ENCODE measurements around the gene UBL5.
"Not testable (repeated sequence)": the region's sequence is repeated elsewhere in the genome, so short reads cannot be mapped to it uniquely, and the experiment has no call there.

UBL5 gene

DNA sequence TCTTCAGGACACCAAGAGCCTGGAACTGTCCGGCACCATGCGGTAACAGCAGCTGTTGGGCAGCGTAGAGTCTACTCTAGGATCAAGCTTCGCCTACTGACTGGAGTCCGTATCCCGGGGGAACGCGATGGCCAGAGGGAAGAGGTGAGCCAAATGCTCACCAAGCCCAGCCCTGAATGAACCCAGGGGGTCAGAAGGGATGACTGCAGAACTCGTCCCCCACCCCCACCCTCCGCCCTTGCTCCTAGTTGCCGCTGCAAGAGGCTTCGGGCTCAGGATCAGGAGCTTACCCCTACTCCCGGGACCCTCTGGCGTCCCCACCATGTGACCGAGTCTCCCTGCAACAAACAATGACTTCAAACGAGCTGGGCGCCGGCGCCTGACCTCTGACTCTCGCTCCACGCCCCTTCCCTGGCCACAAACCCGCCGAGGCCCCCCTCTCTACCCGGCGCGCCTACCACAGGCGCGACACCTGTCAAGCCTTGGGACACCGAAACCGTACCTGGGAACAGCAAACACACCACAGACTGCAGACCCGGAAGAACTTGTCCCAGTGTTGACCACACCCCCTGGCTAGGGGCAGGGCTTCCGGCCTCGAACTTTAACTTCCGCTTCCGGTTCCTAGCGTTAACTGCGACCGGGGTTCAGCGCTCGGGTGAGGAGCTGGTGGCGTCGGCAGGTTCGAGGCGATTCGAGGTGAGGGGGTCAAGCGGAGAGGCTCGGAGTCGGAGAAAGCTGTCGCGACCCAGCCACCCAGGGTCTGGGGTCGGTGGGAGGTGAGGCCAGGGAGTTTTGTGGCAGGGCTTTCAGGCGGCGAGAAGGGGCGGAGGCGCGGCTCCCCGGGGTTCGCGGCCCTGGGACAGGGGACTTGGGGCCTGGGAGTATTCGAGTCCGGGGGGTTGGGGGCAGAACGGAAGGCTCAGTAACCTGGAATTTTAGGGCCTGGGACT, at the start of gene UBL5:
Gene UBL5, plus strand, starts transcription at position 630 of the 950 bp plus-strand sequence. CDS start 420 bp downstream, outside the sequence.
- DNase-seq (ENCODE audit: low read depth), result peak; percentile 34

DNA sequence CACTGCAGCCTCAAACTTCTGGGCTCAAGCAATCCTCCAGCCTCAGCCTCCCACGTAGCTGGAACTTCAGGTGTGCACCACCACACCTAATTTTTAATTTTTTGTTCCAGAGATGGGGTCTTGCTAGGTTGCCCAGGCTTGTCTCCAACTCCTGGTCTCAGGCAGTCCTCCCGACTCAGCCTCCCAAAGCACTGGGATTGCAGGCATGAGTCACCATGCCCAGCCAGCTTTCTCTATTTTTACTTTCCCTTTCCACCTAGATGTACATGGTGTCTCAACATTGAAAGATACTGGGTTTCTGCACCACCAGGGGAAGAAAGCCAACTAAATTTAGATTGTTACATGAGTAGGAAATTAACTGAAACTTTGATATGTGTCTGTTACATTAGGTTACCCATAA, 45.4 kb upstream of the UBL5 start:
- DNase-seq (ENCODE audit: low read depth), result no peak

GRCh38 chr19:9784163-9784496, 43.6 kb upstream of the UBL5 start:
- not testable (repeated sequence) for DNase-seq (ENCODE audit: low read depth)

DNA sequence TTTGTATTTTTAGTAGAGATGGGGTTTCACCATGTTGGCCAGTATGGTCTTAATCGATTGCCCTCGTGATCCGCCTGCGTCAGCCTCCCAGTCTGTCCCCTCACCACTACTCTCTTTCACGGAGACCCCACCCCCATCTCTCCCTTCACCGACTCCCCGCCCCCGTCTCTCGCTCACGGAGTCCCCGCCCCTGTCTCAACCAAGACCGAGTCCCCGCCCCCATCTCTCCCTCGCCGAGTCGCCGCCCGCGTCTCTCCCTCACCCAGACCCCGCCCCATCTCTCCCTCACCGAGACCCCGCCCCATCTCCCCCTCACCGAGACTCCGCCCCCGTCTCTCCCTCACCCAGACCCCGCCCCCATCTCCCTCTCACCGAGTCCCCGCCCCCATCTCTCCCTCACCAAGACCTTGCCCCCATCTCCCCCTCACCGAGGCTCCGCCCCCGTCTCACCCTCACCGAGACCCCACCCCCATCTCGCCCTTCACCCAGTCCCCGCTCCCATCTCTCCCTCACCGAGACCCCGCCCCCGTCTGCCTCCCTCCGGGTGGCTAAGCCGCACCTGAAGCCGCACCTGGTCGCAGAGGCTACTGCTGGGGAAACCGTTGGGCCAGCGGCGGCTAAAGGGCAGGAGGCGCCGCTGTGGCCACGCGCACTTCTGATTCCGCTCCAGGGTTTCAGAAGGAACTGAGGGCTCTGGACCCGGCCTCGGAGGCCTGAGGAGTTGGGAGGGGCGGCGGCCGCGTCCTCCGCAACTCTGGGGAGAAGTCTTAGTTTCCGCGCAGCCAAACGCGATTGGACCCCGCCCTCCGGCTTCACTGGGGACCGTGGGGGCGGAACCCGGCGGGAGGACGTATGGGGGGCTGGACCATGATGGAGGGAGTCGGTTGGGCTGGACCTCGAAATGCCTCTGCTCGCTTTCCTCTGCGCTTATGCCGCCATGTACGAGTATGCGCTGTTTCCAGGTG, 42.1 kb upstream of the UBL5 start:
- DNase-seq (ENCODE audit: low read depth), result peak; percentile 39

DNA sequence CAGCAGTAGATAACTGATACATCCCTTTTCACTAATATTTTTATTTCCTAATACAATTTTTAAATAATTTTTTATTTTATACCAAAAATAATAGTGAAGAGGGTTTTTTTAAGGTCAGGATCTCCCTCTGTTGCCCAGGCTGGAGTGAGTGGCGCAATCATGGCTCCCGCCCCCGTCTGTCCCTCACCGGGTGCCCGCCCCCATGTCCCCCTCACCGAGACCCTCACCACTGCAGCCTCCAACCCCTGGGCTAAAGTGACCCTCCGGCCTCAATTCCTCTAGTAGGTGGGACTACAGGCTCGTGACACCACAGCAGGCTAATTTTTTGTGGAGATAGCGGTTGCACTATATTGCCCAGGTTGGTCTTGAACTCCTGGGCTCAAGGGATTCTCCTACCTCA, 41.4 kb upstream of the UBL5 start:
- DNase-seq (ENCODE audit: low read depth), result no peak

DNA sequence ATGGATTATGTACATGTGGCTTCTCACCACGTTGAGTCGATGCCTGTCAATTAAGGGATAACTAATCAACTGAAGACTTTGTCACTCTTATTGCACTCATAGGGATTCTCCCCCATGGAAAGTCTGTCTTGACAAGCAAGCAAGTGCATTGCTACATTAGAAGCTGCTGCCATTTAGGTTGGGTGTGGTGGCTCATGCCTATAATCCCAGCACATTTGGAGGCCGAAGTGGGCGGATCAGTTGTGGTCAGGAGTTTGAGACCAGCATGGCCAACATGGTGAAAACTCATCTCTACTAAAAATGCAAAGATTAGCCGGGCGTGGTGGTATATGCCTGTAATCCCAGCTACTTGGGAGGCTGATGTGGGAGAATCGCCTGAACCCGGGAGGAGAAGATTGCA, 40.9 kb upstream of the UBL5 start:
- no peak for DNase-seq (ENCODE audit: low read depth)

- DNase-seq (ENCODE audit: low read depth), result not testable (repeated sequence)
Observed at GRCh38 chr19:9788604-9789003, 39.1 kb upstream of the UBL5 start.

DNA sequence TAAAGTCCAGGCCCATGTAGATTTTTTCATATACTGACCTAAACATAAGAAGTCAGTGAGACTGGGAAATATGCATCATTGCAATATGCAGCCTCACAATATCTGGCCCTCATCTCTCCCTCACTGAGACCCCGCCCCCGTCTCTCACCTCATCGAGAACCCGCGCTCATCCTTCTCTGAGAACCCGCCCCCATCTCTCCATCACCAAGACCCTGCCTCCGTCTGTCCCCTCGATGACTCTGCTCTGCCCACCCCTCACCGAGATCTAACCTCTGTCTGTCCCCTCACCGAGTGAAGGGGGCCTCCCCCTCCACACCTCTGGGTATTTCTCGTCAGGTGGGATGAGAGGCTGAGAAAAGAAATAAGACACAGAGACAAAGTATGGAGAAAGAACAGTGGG, 38.7 kb upstream of the UBL5 start:
- no peak for DNase-seq (ENCODE audit: low read depth)

DNA sequence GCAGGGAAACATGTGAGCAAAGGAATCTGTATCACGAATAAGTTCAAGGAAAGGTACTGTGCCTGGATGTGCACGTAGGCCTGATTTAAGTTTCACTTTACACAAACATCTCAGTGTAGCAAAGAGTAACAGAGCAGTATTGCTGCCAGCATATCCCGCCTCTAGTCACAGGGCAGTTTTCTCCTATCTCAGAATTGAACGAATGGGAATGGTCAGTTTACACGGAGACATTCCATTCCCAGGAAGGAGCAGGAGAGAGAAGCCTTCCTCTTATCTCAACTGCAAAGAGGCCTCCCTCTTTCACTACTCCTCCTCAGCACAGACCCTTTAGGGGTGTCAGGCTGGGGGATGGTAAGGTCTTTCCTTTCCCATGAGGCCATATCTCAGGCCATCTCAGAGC, 38.1 kb upstream of the UBL5 start:
- DNase-seq (ENCODE audit: low read depth), result not testable (repeated sequence)

- DNase-seq (ENCODE audit: low read depth), result not testable (repeated sequence)
Observed at GRCh38 chr19:9791073-9791367, 36.7 kb upstream of the UBL5 start.

DNA sequence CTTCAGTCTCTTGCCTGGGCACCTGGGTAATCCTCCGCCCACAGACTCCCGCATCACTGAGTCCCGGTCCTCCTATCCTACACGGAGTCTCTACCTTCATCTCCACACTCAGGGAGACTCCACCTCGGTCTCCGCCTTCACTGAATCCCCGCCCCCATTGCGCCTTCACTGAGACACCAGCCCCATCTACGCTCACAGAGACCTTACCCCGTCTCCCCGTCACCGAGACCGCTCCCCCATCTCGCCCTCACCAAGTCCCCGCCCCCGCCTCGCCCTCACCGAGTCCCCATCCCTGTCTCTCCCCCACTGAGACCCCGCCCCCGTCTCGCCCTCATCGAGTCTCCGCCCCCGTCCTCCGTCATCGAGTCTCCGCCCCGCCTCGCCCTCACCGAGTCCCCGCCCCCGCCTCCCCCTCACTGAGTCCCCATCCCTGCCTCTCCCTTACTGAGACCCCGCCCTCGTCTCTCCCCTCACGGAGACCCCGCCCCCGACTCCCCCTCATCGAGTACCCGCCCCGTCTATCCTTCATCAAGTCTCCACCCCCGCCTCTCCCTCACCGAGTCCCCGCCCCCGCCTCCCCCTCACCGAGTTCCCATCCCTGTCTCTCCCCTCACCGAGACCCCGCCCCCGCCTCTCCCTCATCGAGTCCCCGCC, 36.0 kb upstream of the UBL5 start:
- DNase-seq (ENCODE audit: low read depth), result peak; percentile 52

- DNase-seq (ENCODE audit: low read depth), result peak; percentile 40
Observed at GRCh38 chr19:9792206-9793070, 35.3 kb upstream of the UBL5 start.

DNA sequence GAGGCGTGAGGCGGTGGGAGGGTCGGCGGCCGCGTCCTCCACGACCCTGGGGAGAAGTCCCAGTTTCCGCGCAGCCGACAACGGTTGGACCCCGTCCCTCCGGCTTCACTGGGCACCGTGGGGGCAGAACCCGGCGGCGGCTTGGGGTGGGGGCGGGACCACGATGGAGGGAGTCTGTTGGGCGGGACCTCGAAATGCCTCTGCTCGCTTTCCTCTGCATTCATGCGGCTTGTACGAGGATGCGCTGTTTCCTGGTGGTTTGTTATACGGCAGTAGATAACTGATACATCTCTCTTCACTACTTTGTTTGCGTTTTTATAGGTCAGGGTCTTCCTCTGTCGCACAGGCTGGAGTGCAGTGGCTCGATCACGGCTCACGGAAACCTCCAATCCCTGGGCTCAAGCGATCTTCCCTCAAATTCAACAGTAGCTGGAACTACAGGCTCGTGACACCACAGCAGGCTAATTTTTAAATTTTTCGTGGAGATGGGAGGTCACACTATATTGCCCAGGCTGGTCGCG, 34.6 kb upstream of the UBL5 start:
- no peak for DNase-seq (ENCODE audit: low read depth)

DNA sequence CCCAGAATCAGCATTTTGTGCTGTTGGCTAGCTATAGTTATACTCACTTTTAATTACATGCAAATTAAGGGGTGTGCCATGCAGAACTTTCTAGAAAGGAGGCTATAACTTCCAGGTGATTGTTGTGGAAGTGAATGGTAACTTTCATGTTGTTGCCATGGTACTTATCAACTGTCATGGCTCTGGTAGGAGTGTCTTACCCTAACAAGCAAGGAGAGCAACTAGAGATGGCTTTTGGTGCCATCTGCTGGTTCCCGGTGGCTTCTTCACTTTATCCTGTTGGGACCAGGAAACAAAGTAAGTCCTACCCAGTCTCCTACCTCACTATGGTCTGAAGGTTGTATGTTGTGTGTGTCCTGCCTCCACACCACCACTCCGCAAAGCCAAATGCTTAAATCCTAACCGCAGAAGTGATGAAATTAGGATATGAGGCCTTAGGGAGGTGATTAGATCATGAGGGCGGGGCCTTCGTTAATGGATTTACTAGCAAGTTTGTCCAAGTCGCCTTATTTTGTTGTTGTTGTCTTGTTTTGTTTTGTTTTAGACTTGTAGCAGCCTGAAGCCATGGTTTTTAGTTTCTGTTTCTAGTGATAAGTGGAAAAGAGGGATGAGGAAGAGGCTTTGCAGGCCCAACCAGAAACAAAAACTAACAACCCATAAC, 31.5 kb upstream of the UBL5 start:
- DNase-seq (ENCODE audit: low read depth), result peak; percentile 61

DNA sequence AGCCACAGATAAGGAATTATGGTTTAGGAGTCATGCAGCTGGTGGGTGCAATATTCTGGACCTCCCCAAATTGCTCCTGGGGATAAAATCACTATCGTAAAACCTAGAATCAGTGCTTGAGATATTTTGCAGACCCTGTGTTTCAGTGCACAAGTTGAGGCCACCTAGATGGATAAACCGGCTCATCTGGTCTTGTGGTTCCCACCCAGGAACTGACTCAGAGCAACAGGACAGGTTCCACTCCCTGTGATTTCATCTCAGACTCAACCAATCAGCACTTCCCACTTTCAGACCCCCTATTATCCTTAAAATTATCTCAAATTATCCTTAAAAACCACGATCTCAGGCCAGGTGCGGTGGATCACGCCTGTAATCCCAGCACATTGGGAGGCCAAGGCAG, 29.8 kb upstream of the UBL5 start:
- DNase-seq (ENCODE audit: low read depth), result no peak

GRCh38 chr19:9799162-9799561, 28.6 kb upstream of the UBL5 start:
- no peak for DNase-seq (ENCODE audit: low read depth)

- DNase-seq (ENCODE audit: low read depth), result no peak
Observed at GRCh38 chr19:9801976-9802375, 25.7 kb upstream of the UBL5 start.

- no peak for DNase-seq (ENCODE audit: low read depth)
Observed at GRCh38 chr19:9806803-9807202, 20.9 kb upstream of the UBL5 start.

DNA sequence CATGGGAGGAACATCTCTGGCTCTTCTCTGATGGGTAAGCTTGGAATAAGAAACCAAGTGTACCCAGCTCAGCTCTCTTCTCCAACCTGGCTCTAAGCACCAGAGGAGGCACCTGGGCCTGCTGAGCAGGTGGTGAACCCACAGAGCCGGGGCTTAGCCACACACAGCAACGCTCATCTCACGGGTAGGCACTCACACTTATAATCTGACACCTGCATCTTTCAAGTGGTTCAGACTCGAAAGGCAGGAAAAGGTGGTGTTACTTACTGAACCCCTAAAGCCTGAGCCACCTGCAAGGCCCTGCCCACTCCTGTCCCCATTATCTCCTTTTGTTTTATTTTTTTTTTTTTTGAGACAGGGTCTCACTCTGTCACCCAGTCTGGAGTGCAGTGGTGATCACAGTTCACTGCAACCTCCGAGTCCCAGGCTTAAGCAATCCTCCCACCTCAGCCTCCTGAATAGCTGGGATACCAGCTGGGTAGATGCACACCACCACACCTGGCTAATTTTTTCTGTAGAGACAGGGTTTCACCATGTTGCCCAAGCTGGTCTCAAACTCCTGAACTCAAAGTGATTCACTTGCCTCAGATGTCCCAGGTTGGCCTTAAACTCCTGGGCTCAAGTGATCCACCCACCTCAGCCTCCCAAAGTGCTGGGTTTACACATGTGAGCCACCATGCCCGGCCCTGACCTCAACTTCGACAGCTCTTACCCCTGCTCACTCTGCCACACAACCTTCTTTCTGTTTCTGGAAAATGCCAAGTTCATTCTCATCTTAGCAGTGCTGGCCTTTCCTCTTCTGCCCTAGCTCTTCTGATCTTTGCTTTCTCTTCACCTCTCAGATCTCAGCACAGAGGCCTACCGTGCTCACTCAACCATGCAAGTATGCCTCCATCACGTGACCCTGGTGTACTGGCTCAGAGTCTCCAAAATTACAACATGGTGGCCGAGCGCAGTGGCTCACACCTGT, 18.6 kb upstream of the UBL5 start:
- DNase-seq (ENCODE audit: low read depth), result no peak

DNA sequence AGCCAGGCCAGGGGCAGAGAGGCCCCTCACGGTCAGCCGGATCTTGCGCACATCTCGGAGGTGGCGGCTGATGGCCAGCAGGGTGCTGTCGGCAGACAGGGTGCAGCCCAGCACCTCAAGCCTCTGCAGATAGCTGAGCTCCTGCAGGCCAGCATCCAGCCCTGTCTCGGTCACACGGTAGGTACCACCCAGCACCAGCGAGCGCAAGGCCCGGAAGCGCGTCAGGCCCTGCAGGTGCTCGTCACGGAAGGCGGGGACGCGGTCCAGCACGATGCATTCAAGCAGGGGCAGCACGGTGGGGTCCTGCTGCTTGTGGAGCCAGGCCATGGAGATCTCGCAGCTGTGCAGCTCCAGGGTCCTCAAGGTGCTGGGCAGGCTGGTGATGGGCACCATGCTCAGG, 16.6 kb upstream of the UBL5 start:
- DNase-seq (ENCODE audit: low read depth), result no peak

All from GM04503 (cell line).